ENCODE results near the gene OGFR.
A peak's percentile ranks its signal among the peaks of the same experiment; 100 is the strongest.

The OGFR gene

GRCh38 chr20:62770111-62770910 lies 34.3 kb upstream of the OGFR start:
- no peak for DNase-seq

- no peak for DNase-seq
Observed at GRCh38 chr20:62770916-62771315, 33.7 kb upstream of the OGFR start.

- no peak for DNase-seq
Observed at GRCh38 chr20:62771396-62772102, 33.1 kb upstream of the OGFR start.

- no peak for DNase-seq
Observed at GRCh38 chr20:62772103-62772611, 32.5 kb upstream of the OGFR start.

- DNase-seq = no peak
Observed at GRCh38 chr20:62772619-62772989, 32.0 kb upstream of the OGFR start.

- DNase-seq = no peak
Observed at GRCh38 chr20:62772990-62773844, 31.4 kb upstream of the OGFR start.

GRCh38 chr20:62773845-62774714 lies 30.6 kb upstream of the OGFR start:
- DNase-seq = no peak

GRCh38 chr20:62774762-62775161 lies 29.9 kb upstream of the OGFR start:
- no peak for DNase-seq

- DNase-seq = no peak
Observed at GRCh38 chr20:62775206-62775605, 29.4 kb upstream of the OGFR start.

- DNase-seq = no peak
Observed at GRCh38 chr20:62776035-62776691, 28.5 kb upstream of the OGFR start.

- peak; percentile 55 for DNase-seq
Observed at GRCh38 chr20:62776692-62777527, 27.7 kb upstream of the OGFR start.

- DNase-seq = no peak
Observed at GRCh38 chr20:62777528-62777830, 27.2 kb upstream of the OGFR start.

- DNase-seq = no peak
Observed at GRCh38 chr20:62778058-62778457, 26.6 kb upstream of the OGFR start.

GRCh38 chr20:62778601-62779416 lies 25.8 kb upstream of the OGFR start:
- DNase-seq = no peak

- DNase-seq = no peak
Observed at GRCh38 chr20:62779417-62779685, 25.3 kb upstream of the OGFR start.

GRCh38 chr20:62780204-62780603 lies 24.4 kb upstream of the OGFR start:
- DNase-seq = no peak

- DNase-seq = no peak
Observed at GRCh38 chr20:62780696-62781095, 23.9 kb upstream of the OGFR start.

GRCh38 chr20:62782149-62782892 lies 22.3 kb upstream of the OGFR start:
- DNase-seq = no peak

GRCh38 chr20:62782893-62783278 lies 21.7 kb upstream of the OGFR start:
- DNase-seq = no peak

- DNase-seq = no peak
Observed at GRCh38 chr20:62784497-62784896, 20.1 kb upstream of the OGFR start.

Measured in stimulated activated CD4-positive, alpha-beta T cell treated with anti-CD3 and anti-CD28 coated beads, Interleukin-4, amount 100 ng/mL, for 1 hour (primary cell).